Bone marrow (tissue), 2 donors: ENCODE results near the gene BCL7B.
"Not testable (repeated sequence)": the region's sequence is repeated elsewhere in the genome, so short reads cannot be mapped to it uniquely, and the experiment has no call there.

ENCODE experiments used
- DNase-seq, 2 donors: peaks; one replicate each; lab custom pipeline; 2025; lab: John Stamatoyannopoulos, UW

The BCL7B gene

GRCh38 chr7:73557397-73558257, at the start of gene BCL7B:
Gene BCL7B (minus strand): TSS chr7:73557690. CDS start chr7:73557578, 112 bp downstream.
- DNase-seq, result peak; percentile 49 to 85

GRCh38 chr7:73605601-73606220, 48.2 kb upstream of the BCL7B start:
- no peak for DNase-seq

- DNase-seq, result no peak
Observed at GRCh38 chr7:73602721-73603651, 45.5 kb upstream of the BCL7B start.

- DNase-seq, result no peak
Observed at GRCh38 chr7:73599916-73600315, 42.4 kb upstream of the BCL7B start.

- no peak for DNase-seq
Observed at GRCh38 chr7:73599151-73599882, 41.8 kb upstream of the BCL7B start.

GRCh38 chr7:73597978-73598782, 40.7 kb upstream of the BCL7B start:
- DNase-seq, result no peak

- DNase-seq, result no peak
Observed at GRCh38 chr7:73596191-73597065, 38.9 kb upstream of the BCL7B start.

- no peak for DNase-seq
Observed at GRCh38 chr7:73595358-73595757, 37.9 kb upstream of the BCL7B start.

- no peak for DNase-seq
Observed at GRCh38 chr7:73593207-73594045, 35.9 kb upstream of the BCL7B start.

GRCh38 chr7:73586911-73587310, 29.4 kb upstream of the BCL7B start:
- DNase-seq, result no peak

- no peak for DNase-seq
Observed at GRCh38 chr7:73585196-73585595, 27.7 kb upstream of the BCL7B start.

- no peak for DNase-seq
Observed at GRCh38 chr7:73582664-73583202, 25.2 kb upstream of the BCL7B start.

- DNase-seq, result not testable (repeated sequence)
Observed at GRCh38 chr7:73581006-73581405, 23.5 kb upstream of the BCL7B start.

- DNase-seq, result peak; percentile 89 to 98
Observed at GRCh38 chr7:73578342-73579128, 21.0 kb upstream of the BCL7B start, which contains the start of gene TBL2. Gene TBL2 (minus strand): TSS chr7:73578579. CDS start chr7:73578549, 30 bp downstream.

- DNase-seq, result no peak
Observed at GRCh38 chr7:73577627-73578341, 20.3 kb upstream of the BCL7B start.

- no peak for DNase-seq
Observed at GRCh38 chr7:73573791-73574190, 16.3 kb upstream of the BCL7B start.

- no peak for DNase-seq
Observed at GRCh38 chr7:73573276-73573675, 15.8 kb upstream of the BCL7B start.
